HT-29 (cell line): ENCODE results near the gene SPACA7. TPM values are rescaled to one million over a fixed set of nuclear protein-coding genes. Genes with fewer than 3 reads are reported as not detected.
A peak's percentile ranks its signal among the peaks of the same experiment; 100 is the strongest.

Source experiments
- DNase-seq: peaks from one replicate; pipeline ENCODE4 v3.0.0-alpha.2; 2015; ENCODE audit warnings: low spot score
- total RNA-seq: library from RNA; depleted of rRNA; stranded (reverse); fragments of >200 nt; shearing (Covaris generic); gene quantifications from 2 replicates; pipeline ENCODE4 v1.2.3, GENCODE V29; 2014

Gene SPACA7
- total RNA-seq, 1 experiment from 2014 or later, result not detected

DNA sequence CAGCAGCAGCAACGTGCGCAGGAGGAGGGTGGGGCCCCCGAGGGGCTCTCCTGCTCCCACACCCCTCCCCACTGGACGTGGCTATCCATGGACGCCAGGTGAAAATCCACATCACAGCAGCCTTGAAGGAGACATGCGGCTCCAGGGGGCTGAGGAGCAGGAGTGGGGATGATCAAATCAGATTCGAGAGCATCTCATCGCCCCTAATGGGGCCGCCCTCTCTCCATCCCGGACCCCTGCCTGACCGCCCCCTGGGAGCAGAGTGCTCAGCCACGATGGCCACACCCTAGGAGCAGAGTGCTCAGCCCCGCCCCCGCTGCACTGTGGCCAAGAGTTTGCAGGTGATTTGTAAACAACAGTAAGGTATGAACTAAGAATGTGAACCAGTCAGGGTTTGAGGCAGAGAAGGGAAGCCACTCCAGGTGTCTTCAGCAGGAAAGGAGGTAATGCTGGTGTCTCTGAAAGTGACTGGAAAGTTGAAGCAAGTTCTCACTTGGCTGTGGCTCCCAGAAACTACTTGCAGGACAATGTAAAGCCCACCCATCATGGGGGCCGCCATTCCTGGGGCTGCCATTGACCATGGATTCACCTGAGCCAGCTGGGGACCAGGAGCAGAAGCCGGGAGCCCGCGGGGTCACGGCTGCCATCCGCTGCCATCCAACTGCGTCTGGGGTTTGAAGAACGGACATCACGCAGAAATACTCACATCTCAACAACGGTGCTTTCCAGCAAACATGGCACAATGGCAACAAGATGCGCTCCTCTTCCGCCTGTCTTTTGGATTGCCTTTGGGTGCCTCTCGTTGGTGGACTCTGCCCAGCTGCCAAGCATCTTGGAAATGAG, 71.8 kb downstream of the SPACA7 start:
- DNase-seq, result no peak

DNA sequence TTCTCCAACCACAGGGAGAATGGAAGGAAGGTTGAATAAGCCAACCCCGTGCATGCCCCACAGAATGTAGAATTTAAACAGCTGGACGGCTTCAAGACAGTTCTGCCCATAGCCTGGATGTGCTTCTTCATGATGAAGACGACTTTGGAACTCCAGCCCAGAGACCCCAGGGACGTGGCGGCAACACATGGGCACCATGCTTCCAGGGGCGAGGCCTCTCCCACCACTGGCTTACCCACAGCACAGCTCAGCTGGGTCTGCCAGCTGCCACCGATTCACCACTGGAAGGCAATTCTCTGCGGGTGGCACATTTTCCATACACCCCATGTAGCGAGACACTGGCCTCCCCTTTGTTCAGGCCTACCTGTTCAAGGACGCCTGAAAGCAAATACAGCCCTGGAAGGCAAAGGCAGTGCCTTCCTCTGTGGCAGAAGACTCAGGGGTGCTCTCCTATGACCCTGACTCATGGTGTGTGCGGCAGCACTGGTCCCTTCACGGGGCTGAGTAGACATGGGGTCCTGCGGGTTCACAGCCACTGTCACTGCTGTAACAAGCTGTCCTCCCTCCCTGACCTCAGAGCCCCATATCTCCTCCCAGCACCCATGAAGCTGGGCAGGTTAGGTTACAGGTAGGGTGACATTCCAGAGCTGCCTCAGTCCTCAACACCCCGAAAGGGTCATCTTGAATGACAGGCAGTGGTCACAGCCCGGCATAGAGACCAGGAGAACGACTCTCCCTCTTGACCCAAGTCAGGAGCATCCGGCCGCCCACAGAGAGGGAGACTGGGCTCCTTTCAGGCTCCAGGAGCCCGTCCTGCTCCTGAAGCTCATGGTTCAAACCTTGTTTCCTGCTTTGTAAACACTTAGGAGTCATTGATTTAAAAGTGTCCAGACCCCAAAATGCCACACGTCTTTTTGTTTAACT, 72.7 kb downstream of the SPACA7 start:
- DNase-seq, result no peak

DNA sequence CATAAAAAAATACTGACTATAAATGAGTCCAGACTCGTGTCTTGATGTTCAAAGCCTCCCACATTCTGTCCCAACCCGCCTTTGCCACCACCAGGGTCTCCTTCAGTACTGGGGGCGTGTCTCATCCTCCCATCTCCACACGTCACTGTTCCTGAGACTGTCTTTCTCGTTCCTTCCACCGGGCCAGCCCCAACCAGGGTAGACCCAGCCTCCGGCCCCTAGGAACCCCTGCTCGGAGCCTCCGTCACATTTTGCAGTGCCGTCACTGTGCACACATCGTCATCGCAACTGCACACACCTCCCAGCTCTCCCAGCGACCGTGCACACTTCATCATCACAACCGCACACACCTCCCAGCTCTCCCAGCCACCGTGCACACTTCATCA, 73.4 kb downstream of the SPACA7 start:
- no peak for DNase-seq

DNA sequence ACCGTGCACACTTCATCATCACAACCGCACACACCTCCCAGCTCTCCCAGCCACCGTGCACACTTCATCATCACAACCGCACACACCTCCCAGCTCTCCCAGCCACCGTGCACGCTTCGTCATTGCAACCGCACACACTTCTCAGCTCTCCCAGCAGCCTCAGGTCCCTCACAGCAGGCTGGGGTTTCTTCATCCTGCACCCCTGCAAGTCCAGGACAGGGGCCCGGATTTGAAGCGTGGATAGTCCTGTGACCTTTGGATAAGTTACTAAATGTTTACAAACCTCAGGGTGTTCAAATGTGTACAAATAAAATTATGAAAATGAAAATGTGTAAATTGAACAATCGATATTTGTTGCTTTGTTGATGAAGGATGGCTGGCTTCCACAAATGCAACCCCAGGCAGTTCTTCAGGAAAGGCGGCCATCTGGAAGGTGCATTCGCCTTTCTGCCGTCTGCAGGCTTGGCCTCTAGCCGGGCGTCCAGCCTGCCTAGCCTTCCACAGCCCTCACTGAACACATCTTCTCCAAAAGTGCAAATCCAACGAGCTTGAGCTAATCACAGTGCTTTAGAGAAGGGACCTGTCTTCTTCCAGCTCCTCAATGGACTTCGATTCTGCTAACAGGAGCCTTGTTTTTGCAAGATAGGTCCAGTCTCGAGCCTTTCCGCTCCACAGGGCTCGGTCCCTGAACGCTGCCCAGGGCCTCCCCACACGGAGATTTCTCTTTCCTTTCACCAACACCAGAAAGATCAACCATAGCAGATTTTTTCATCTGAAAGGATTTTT, 74.2 kb downstream of the SPACA7 start:
- DNase-seq, result no peak

DNA sequence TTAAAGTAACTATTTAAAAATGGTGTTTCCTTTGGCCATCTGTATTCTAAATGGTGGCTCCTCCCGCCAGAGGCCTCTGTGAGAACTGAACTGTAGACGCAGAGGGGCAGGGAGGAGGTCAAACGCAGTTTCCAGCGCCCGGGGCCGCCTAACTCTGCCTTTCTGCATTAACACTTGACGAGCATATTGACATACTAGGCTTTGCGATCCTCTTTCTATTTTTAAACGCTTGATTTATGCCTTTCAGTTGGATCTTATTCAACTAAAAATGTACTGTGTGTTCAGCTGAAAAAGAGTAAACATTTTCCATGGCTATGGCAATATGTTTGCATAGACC, 74.7 kb downstream of the SPACA7 start:
- no peak for DNase-seq

DNA sequence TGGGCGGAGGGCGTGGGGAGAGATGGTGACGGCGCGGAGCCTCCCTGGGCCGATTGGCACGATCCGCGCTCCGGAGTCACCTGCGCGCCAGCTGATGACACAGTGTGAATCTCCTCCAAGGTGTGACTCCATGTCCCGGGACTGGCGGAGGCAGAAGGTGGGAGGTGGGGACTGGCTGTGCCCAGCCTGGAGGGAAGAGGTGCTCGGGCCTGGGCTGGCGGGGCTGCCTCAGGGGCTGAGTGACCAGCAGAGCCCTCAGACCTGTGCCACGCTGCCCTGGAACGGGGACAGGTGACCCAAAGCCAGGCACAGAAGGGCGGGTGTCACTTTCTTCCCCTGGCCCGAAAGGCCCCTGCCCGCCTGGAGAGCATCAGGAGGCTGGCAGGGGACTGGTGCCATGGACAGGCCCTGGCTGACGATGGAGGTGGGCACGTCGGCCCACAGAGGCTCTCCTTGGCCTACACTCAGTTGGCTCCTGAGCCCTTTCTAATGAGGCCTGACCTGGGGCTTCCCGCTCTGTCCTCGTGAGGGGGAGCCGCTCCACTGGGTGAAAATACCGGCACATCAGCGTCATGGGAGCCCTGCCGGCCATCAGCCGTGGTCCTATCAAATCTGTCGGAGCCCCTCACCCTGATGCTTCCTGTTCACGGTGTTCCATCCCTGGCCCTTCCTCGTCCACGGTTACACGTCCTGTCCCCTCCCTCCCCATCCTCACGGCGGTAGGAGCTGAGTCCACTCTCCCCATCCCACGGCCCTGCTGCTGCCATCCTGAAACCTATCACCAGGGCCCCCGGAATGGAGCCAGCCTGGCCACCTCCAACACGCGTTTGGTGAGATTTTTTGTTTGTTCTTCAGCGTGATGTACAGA, 75.6 kb downstream of the SPACA7 start:
- DNase-seq, result no peak

DNA sequence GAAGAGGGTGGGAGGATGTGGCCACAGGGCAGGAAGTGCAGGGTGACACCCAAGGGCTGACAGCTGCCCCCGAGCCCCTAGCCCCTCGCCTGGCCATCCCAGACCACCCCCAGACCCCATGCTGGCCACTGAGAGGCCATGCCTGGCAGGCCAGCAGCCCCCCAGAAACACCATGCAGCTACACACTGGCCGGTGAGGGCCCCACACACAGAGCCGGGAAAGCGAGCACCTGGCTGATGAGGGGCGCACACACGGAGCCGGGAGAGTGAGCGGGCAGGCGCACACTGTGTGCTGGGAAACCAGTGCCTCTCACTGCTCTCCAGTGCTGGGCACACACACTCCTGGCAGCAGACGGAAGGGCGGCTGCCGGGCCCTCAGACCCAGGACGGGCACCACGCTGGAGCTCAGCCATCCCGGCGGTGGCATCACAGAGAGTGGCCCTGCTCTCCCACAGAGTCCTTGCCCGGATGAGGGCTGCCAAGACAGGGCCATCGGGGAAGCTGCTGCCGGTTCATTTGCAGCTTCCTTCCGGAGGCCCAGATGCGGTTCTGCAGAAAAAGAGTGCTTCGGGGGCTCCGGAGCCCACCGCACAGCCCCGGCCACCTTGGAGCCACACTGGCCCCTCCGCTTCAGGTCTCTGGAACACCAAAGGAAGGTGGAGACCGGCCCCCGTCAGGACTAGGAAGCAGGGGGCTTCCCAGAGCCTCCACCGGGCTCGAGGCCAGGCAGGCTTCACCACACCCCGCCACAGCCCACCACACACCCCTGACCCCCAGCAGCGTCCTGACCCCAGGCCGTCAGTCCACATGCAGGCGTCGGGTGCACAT, 76.4 kb downstream of the SPACA7 start:
- no peak for DNase-seq

DNA sequence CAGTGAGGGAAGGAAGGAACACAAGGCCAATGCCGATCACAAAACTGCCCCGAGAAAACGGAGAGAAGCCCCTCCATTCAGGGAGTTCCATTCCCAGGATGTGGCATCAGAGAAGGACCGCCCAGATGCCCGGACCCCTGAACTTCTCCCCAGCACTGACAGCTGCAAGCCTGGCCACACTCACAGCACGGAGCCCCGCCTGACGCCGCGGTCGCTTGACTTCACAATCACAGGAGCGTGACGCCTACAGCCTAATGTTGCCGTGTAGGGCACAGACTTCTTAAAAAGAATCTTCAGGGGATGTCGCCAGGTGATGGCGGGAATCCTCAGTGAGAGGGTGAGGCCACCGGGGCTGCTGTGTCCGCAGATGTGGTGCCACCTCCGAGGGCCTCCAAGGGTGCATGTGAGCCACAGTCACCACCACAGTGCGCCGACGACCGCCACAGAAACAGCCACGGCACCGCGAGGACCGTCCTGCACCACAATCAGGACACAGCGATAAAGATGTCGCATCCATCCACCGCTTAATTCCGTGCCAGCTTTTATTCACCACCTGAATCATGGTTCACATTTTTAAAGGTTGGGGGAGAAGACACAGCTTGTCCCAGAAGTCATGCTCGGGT, 77.2 kb downstream of the SPACA7 start:
- no peak for DNase-seq

DNA sequence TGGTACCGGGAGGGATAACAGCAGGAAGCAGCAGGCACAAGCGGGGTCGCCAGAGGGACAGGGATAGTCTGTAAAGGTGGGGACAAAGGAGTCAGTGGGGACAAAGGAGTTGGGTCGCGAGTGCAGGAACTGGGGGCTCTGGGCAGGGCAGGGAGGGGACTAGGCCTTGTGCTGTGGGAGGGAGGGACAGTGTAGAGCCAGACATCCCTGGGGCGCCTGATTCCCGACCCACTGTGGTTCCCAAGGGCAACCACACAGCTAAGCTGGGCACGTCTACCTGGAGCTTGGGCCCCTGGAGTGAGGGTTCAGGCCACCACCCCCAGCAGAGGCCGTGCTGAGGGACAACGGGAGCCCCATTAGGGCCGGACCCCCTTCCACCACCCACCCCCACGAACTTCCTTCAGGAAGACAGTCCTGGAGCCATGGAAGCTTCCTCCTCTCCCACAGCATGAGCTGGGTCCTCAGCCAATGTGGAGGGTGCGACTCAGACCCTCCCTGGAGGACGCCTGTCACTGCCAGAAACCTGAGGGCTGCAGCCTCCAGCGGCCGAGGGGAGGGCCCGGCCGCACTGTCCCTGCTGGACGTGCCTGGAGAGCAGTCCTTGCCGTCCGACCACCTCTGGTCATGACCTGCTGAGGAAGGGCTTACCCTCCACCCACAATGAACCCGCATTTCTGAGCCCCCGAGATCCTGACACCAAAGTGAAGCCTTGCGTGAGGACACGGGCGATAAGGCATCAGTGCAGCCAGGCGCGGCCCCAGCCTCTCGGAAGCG, 77.9 kb downstream of the SPACA7 start:
- DNase-seq, result no peak

DNA sequence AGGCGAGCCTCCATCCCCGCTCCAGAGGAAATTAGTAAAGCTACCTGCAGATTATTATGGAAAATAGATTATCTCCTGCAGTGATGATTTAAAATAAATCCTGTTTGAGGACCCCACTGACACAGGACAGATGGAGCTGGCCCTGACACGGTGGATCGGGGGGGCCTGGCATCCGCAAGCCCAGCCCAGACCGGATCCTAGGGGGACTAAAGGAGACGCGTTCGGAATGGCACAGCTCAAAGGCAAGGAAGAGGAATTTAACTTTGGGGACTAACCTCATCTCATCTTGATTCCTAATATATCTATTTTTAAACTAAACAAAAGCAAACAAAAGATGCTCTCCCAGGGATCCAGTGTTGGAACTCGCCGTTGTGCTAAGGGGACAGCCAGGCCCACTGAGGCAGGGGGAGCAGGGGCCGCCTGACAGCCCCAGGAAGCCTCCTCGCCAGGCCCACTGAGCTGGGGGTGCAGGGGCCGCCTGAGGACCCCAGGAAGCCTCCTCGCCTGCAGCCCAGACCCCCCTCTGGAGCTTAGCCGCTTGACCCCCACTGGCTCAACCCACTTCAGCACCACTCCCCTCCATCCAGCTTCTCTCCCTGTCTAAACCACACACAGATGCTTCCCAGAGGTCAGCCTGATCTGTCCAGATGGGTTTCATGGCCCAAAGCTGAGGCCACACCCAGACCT, 78.6 kb downstream of the SPACA7 start:
- DNase-seq, result no peak

DNA sequence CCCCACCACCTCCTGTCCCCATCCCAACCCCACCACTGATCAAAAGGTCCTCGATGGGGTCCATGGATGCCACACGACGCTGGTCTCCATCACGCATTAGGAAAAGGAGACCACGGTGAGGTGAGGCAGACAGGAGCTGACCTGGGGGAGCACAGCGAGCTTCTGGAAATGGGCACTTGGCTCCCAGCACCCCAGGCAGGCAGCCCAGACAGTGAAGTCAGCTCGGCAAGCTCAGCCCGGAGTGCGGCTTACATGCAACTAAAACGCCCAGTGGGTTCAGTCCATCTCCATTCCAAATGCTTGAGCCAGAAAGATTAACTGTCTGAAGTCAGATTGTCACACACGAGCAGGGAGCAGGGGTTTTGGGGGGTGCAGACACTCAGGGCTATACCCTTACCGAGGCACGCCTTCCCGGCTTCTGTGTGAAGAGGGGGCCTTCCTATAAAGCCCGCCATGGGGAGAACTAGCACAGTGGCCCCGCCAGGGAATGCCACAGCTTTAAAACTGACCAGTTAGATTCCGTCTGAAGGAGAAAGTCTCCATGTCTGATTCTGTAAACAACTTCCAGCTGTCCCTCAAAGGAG, 79.4 kb downstream of the SPACA7 start:
- DNase-seq, result no peak

DNA sequence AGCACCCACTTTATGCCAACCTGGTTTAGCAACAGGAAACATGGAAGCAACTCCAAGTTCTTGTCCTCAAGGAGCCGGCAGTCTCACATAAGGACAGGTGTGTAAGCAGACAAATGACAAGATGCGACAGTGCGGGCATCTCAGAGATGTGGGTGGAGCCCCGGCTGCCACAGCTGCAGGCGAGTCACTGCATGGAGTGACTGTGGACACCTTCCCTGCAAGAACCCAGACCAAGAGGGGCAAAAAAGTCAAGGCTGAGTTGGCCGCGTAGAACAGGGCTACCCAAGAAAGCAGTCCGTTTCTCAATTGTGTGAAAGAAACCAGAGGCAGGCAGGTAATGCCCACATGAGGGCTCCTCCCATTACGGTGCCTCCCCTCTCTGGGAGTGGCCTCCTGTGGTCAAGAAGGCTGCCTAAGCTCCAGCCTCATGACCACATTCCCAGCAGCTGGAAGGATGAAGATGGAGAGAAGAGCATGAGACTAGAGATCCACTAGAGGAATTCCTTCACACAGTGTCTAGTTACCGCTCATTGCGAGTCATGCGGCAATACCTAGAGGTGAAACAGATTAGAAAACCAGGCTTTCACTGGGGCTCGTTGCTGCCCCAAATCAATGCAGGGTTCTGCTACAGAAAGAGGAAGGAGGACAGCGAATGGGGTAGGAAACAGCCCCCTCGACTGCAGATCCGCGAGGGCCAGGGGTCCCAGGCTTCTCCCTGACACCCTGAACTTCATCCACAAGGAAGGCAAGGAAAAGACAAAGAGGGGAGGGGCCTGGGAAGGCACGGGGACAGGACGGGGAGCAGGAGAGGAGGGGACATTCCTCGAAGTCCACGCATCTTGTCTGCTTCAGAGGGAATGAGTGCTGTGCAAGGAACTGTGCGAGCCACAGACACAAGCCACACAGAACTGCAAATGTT, 80.2 kb downstream of the SPACA7 start:
- no peak for DNase-seq

DNA sequence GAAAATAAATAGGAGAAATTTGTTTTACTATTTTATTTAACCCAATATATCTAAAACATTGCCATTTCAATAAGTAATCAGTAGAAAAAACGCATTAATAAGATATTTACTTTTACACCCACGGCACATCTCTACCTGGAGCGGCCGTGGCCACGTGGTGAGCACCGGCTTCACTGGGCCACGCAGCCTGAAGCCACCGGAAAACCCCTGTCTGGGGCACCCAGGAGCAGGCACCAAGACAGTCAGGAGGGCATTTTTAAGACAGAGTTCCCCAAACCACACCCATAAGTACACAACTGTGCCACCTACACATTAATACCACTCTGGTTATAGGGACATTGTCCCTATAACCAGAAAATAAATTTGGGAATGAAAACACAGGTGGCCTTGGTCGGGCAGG, 80.9 kb downstream of the SPACA7 start:
- no peak for DNase-seq

DNA sequence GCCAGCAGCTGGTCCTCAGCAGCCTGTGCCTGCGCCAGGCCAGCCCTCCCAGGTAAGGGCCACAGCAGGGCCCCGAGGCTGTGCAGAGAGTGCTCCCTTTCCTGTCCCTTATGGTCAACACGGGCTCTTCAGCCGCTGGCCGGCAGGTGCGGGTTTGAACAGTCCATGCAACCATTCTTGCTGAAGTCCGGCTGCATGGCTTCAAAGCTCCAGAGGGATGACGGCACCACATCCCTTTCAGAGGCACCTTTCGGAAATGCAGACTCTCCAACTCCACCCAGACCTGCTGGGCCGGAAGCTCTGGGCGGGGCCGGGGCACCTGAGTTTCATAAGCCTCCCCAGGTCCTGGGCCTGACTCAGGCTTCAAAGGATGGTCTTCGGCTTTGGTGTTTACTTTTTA, 81.3 kb downstream of the SPACA7 start:
- DNase-seq, result peak; percentile 30

DNA sequence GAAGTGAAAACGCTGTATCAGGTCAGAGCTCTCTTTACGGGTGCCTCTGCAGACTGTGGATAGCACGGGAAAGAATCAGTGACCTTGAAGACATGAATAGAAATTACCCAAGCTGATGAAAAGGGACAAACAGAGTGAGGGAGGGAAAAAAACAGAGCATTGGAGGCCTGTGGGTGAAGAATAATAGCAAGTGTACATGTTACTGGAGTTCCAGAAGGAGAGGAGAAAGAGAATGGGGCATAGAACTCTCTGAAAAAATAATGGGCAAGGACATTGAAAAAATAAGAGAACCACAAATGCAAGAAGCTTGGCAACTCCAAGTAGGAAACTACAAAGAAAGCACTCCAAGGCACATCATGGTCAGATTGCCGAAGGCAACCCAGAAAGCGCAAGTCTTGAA, 86.3 kb downstream of the SPACA7 start:
- DNase-seq, result no peak

DNA sequence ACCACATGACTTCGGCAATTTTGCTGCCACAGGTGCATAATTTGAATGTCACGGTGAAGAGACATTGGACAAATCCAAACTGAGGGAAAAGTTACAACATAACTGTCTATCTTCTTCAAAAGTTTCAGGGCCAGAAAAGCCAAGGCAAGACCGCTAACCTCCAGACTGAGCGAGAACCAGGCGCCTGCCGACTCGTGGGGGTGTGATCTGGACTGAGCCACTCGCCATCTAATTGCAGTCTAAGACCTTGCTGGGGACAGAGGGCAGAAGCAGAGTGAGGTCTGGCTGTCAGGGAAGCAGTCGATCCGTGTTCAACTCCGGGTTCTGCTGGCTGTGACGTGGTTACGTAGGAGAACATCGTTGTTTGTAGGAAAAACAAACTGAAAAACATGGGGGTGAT, 88.6 kb downstream of the SPACA7 start:
- no peak for DNase-seq
